Stimulated activated CD8-positive, alpha-beta memory T cell treated with anti-CD3 and anti-CD28 coated beads, Interleukin-4, amount 100 ng/mL, for 1 hour (primary cell): ENCODE data around the gene YTHDC2.

ENCODE experiments used
- DNase-seq, 2 donors: peaks; one replicate each; pipeline ENCODE4 v3.0.0-alpha.2; 2020; ENCODE audit warnings: low read depth in 2 of 2, low spot score in 1 of 2

The YTHDC2 gene

DNA sequence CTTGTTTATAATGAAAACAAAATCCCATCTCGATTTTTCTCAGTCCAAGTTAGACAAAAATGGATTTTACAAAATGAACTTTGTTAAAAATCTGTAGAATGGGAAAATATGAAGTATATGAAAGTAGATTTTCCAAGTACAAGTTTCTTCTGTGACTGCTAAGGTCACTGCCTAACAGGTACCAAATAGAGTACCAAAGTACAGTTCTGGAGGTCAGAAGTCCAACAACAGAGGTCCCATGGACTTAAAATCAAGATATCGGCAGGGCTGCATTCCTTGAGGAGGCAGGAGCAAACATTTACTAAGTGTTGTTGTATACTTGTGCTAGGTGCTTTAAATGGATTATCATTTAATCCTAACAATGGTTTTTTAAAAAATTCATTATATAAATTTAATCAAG is 5.9 kb downstream of the YTHDC2 start:
- DNase-seq, result no peak

DNA sequence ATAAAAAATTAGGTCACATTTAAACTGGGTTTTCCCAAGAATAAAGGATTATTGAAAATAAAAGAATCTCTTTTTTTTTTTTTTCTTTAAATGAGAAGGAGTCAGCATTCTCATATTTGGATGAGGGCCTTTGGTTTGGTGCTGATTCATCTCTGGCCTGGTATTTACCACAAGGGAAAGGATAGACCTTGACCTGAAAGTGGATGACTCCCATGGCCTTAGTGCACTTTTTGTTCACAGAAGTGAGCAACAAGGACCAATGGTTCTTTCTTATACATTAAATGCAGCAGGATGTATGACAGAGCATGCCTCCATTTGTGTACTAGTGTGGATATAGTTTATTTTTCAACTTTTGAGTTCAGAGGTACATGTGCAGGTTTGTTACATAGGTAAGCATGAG is 6.9 kb downstream of the YTHDC2 start:
- DNase-seq, result no peak

- DNase-seq, result no peak
Measured at GRCh38 chr5:113520899-113521298, 7.4 kb downstream of the YTHDC2 start.

GRCh38 chr5:113523168-113523567 is 9.7 kb downstream of the YTHDC2 start:
- DNase-seq, result no peak

DNA sequence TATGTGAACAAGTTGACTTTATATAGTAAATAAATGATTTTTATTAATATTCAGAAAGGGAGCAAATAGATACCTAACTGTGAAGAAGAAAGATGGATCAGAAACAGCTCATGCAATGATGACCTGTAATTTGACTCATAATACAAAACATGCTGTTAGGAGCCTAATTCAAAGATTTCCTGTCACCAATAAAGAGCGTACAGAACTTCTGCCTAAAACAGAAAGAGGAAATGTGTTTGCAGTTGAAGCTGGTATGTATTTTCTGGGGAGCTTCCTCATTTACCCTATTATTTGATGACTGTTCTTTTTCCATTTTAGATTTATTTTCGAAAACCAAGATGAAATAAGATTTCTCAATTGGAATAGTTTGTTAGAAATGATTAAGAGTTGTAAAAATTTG is 11.4 kb downstream of the YTHDC2 start:
- DNase-seq, result no peak

DNA sequence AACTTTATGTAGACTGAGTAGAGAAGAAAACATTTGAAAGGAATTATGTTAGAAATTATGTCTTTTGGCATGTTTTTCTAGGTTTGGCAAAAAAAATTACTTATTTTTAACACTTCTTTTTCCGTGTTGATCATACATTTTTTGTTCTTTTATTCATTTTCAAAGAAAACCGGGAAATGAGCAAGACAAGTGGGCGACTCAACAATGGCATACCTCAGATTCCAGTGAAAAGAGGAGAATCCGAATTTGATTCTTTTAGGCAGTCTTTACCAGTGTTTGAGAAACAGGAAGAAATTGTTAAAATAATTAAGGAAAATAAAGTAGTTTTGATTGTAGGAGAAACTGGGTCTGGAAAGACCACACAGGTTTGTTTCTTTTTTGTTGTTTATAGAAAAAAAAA is 12.9 kb downstream of the YTHDC2 start:
- DNase-seq, result no peak

DNA sequence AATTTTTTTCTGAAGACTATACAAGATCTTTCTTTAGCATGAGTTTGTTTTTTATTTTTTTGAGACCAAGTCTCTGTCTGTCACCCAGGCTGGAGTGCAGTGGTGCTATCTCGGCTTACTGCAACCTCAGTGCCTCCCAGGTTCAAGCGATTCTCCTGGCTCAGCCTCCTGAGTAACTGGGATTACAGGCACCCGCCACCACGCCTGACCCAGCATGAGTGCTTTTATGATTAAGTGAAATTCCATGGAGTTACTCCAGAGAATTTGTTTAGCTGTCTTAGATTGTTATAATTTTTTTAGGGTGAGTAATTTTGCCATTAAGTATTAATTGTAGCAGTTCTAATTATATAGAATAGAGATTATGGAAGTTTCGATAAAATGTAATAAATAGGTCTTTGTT is 14.3 kb downstream of the YTHDC2 start:
- no peak for DNase-seq

DNA sequence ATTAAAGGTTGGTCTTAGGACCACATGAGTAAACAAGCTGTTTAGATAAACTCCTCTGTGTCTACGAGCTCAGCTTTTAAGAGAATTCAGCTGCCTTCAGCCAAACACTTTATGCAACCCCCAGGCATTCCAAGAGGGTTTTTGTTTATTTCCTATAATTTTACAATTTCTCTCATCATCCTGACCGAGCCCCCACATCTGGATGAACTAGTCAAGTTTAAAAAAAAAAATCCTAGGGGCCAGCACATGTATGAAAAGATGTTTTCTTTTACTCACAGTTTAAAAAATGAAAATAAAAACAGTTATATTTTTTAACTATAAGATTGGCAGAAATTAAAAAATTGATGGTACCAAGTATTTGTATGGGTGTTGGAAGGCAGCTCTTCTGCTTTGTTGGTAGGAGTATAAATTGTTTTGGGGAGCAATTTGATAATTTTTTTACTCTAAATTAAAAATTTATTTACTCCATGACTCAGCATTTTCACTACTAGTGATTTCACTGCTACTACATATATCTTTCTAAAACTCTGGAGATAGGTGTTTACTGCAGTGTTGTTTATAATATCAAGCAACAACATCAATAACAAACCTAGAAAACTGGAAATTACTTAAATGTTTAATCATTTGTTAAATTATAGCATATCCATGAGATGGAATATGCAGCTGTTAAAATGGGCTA is 18.1 kb downstream of the YTHDC2 start:
- no peak for DNase-seq

DNA sequence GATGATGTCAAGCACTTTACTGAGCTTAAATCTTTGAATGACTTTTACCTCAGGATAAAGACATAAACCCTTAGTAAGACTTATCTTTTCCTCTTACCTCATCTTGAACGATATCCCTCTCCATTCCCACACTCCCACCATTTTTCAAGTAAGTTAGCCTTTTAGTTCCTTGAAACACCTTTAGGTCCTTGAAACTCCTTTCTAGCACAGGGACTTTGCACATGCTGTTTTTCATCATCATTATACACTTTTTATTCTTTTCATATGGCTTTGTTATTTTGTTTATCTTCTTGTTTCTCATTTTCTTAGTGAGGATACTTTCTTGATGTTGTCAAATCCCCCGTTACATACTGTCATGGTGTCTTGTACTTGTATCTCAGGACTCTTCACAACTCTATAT is 24.8 kb downstream of the YTHDC2 start:
- DNase-seq, result no peak

DNA sequence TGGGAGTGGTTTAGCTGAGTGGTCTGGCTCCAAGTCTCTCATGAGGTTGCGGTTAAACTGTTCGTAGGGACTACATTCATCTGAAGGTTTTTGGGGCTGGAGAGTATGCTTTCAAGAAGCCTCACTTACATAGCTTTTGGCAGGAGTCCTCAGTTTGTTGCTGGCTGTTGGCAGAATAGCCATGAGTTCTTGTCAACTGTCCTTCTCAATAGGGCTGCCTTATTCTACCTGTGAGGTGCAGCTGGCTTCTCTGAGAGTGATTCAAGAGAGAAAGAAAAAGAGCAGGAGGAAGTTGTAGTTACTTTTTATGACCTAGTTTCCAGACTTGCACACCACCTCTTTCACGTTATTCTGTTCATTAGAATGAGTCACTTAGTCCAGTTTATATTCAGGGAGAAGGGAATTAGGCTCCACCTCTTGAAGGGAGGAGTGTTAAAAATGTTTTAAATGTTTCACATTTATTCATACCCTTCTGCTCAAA is 33.2 kb downstream of the YTHDC2 start:
- no peak for DNase-seq

GRCh38 chr5:113548396-113548795 is 34.9 kb downstream of the YTHDC2 start:
- no peak for DNase-seq

GRCh38 chr5:113552137-113552536 is 38.6 kb downstream of the YTHDC2 start:
- DNase-seq, result no peak

DNA sequence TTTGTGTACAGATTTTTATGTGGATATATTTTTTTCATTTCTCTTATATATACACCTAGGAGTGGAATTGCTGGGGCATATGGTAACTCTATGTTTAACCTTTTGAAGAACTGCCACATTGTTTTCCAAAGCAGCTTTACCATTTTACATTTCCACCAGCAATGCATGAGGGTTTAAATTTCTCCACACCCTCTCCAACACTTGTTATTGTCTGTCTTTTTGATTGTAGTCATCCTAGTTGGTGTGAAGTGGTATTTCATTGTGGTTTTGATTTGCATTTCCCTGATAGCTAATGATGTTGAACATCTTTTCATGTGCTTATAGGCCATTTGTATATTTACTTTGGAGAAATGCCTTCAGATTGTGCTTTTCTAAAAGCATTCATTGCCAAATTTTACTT is 39.1 kb downstream of the YTHDC2 start:
- no peak for DNase-seq

- no peak for DNase-seq
Measured at GRCh38 chr5:113562828-113563400, 49.4 kb downstream of the YTHDC2 start.

GRCh38 chr5:113569396-113569795 is 55.9 kb downstream of the YTHDC2 start:
- DNase-seq, result no peak

DNA sequence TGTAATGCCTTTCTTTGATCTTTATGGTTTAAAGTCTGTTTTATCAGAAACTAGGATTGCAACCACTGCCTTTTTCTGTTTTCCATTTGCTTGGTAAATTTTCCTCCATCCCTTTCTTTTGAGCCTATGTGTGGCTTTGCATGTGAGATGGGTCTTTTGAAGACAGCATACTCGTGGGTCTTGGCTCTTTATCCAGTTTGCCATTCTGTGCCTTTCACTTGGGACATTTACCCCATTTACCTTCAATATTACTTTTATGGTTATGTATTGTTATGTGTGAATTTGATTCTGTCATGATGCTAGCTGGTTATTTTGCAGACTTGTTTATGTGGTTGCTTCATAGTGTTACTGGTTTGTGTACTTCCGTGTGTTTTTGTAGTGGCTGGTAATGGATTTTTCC is 59.2 kb downstream of the YTHDC2 start:
- DNase-seq, result no peak

GRCh38 chr5:113574417-113574816 is 60.9 kb downstream of the YTHDC2 start:
- no peak for DNase-seq

DNA sequence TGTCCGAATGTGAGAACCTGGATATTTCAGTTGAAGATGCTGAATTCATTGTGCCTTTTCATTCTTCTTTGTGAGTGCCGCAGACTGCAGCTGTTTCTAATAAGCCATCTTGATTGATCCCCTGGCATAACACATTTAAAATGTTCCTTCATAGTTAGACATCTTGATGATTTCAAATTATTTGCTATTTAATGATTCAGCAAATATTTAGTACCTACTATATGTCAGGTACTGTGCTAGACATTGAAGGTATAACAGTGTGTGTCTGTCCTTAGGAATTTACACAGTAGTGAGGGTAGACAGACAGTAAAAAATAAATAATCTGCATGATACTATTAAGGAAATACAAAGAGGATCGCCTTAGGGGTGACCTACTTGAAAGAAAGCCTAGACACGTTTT is 61.6 kb downstream of the YTHDC2 start:
- no peak for DNase-seq

GRCh38 chr5:113578091-113578490 is 64.6 kb downstream of the YTHDC2 start:
- DNase-seq, result no peak

DNA sequence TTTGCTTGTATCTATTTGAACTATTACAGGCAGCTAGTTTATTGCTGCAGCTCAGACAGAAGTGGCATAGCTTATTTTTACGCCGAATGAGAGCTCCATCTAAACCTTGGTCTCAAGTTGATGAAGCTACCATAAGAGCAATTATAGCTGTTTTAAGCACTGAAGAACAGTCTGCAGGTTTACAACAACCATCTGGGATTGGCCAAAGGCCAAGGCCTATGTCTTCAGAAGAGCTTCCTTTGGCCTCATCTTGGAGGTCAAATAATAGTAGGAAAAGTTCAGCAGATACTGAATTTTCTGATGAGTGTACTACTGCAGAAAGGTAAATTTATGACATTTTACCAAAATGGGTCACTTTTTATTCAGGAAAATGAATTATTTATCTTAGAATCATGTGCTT is 67.9 kb downstream of the YTHDC2 start:
- no peak for DNase-seq

DNA sequence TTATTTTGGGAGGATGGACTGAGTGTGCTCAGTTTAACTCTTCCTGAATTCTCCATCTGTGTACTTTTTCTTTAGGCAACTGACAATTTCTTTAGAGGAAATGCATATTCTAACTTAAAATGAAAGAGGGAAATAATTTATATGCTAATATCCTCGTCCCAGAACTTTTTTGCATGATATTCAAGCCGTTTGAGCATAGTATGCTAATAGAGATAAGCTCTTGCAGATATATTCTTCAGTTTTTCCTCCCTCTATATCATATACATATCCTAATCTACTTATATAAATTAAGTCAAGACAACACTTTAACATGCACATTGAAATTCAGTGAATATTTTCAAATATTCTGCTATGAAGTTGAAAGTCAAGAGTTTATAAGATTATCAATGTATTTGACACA is 84.7 kb downstream of the YTHDC2 start:
- DNase-seq, result no peak

DNA sequence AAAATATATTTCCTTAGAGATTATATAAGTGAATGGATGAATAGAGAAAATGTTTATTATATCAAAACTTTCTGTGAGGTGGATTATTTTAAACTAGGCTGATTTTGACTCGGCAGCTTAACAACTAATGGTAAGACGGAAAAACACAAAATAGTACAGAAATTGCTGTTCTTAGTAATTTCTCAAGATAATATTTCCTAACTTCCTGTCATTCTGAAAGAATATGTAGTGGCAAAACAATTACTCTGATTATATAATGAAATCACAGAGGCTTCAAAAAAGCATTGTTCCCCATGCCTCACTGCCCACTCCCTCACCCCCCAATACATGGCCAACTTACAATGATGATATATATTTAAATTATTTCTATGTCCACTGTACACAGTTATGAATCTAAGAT is 85.4 kb downstream of the YTHDC2 start:
- DNase-seq, result no peak

GRCh38 chr5:113600255-113600905 is 86.9 kb downstream of the YTHDC2 start:
- DNase-seq, result no peak
